ENCODE data around the gene NT5C1A.

The NT5C1A gene

DNA sequence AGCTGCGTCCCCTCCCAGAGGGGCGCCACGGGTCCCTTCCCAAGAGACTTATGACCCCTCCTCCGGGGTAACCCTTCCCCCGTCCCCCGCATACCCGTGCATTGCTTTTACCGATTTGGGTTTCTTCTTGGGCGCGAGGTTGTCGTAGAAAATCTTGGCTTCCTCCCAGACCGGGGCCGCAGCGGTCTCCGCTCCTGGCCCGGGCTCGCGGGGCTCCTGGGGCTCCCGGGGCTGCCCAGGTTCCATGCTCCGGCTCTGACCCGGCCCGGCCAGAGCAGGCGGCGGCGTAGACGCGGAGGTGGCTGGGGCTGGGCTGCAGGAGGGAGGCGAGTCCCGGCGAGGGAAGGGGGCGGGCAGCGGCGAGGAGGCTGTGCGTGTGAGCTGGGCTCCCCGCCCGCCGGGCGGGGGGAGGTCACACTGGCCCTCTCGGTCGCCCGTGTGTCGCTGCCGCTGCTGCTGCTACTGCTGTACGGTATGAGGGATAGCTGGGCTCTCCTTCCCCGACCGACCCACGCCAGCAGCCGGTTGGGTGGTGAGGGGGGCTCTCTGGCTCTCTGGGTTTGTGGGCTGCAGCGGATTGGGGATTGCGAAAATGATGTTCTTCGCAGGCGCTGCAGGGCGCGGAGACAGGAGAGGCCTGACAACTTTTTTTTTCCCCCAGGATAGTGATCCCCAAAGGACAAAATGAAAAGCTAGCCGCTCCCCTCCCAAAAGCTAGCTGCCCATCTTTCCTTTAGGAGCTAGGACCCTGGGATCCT, at the start of gene NT5C1A:
NT5C1A (minus strand) TSS at position 315 of the 758 bp plus-strand sequence; CDS start at position 246, 69 bp downstream.
- DNase-seq = peak; percentile 3

DNA sequence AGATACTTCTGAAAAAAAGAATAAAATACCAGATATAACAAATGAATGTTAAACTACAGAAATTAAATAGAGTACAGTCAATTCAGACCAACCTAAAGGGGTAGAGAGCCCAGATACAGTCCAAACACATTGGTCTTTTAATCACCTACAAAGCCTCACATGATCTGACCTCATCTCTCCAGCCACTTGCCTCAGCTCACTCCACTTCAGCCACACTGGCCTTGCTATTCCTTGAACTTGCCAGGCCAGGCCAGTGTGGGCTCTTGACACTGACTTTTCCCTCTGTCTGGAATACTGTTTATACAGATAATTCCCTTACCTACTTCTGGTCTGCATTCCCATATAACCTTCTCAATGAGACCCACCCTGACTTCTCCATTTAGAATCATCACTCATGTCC, 49.8 kb upstream of the NT5C1A start:
- no peak for DNase-seq

- DNase-seq = peak; percentile 81
Observed at GRCh38 chr1:39720094-39720999, 48.4 kb upstream of the NT5C1A start.

GRCh38 chr1:39717809-39718208, 45.9 kb upstream of the NT5C1A start:
- DNase-seq = no peak

- peak; percentile 15 for DNase-seq
Observed at GRCh38 chr1:39713557-39713956, 41.6 kb upstream of the NT5C1A start.

DNA sequence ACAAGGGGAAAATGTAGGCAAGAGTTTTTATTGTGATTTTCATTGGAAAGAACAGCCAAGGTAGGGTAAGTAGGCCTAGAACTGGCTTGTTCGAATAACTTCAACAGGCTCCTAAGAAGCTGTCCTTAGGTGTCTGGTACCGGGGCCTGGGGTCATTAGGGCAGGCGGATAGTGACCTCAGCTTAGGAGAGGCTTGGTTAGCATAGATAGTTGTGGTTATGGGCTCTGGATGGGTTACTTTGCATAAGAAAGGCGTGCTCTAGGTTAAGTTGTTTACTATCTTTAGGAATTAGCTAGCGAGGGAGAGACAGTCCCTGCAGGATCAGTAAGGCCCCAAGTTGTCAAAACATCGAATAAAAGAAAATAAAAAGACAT, 40.0 kb upstream of the NT5C1A start:
- no peak for DNase-seq

DNA sequence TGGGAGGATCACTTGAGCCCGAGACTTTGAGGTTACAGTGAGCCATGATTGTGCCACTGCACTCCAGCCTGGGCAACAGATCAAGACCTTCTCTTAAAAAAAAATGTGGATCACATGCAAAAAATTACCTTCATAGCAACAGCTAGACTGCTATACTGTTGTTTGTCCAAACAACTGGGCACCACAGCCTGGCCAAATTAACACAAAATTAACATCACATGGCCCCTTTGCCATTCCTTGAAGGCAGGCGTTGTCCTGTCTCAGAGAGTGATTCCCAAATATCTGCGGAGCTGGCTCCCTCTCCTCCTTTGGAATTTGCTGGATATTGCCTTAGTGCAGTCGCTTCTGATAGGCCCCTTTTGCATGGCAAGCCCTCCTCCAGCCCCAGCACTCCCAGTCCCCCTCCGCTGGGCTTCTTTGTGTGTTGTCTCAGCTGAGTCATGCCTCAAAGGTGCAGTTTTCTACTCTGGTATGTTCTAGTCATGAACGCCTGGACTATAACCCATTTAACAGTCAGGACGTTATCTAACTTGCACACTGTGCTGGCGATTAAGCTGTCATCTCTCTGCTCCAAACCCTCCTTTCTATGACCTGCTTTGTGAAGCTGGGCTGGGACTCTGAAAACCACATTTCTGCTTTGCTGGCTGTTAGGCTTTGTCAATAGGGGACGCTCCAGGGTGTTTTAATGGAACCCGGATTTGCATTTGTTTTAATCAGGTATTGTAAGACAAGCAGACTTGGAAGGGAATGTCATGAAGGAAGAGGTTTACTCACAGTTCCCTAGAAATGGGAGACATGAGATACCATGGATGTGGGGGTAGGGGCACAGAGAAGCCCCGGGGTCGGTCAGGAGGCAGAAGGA, 39.4 kb upstream of the NT5C1A start:
- DNase-seq = no peak

DNA sequence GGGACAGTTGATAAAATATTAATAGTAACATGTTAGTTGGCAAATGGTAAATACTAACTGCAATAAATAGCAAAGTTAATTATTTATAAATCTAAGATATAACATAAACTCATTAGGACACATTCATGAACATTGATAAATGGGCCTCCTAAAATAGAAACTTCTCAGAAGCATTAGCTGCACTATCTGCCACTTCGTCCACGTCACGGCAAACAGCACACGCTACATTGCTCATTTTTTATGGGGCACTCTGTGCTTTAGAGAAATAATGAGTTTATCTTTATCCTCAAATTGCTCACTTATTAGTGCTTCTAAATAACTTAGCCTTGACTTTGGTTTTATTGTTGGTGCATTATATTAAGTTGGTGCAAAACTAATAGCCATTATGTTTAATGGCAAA, 35.6 kb upstream of the NT5C1A start:
- DNase-seq = no peak

DNA sequence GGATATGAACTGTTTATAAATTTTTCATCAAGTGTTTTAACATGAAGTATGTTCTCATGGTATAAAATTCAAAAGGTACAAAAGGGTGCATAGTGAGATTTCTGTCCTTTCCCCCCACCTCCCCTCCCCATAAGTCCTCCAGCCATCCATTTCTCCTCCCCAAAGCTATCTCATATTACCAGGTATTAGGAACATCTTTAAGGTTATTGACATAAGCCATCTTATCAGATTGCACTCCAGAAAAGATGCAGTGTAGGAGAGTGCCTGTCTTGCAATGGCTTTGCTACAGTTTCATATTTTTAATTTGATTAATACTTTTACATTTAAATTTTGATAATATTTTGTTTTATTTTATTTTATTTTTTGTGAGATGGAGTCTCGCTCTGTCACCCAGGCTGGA, 32.9 kb upstream of the NT5C1A start:
- no peak for DNase-seq

- DNase-seq = peak; percentile 47
Observed at GRCh38 chr1:39701049-39701439, 29.1 kb upstream of the NT5C1A start.

DNA sequence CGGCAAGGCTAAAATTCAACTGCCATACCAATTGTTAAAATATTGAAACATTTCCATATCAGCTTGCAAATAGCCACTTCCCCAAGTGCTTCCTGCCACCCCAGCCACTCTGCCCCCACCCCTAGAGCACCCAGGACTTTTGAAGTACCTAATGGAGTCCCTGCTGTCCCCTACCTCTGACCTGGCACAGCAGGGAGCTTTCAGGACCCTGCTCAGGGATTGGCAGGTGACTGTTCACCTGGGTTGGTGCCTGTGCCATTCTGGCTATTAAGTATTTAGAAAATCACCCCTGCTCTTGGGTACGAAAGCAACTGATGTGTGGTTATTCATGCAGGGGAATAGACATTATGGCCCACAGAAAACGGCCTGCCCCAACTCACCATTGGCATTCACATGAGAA, 28.4 kb upstream of the NT5C1A start:
- no peak for DNase-seq

- no peak for DNase-seq
Observed at GRCh38 chr1:39699419-39699818, 27.5 kb upstream of the NT5C1A start.

GRCh38 chr1:39698568-39698967, 26.7 kb upstream of the NT5C1A start:
- no peak for DNase-seq

- no peak for DNase-seq
Observed at GRCh38 chr1:39696448-39696847, 24.5 kb upstream of the NT5C1A start.

GRCh38 chr1:39695016-39695415, 23.1 kb upstream of the NT5C1A start:
- DNase-seq = no peak

GRCh38 chr1:39694026-39694425, 22.1 kb upstream of the NT5C1A start:
- DNase-seq = no peak

GRCh38 chr1:39692152-39693074, 20.5 kb upstream of the NT5C1A start:
- peak; percentile 39 for DNase-seq

GRCh38 chr1:39691383-39692151, 19.7 kb upstream of the NT5C1A start, which contains the start of gene HPCAL4:
HPCAL4 (minus strand) TSS chr1:39691433; CDS start chr1:39684603, 6,830 bp downstream.
- DNase-seq = peak; percentile 81

GRCh38 chr1:39690794-39691382, 19.0 kb upstream of the NT5C1A start:
- DNase-seq = no peak

DNA sequence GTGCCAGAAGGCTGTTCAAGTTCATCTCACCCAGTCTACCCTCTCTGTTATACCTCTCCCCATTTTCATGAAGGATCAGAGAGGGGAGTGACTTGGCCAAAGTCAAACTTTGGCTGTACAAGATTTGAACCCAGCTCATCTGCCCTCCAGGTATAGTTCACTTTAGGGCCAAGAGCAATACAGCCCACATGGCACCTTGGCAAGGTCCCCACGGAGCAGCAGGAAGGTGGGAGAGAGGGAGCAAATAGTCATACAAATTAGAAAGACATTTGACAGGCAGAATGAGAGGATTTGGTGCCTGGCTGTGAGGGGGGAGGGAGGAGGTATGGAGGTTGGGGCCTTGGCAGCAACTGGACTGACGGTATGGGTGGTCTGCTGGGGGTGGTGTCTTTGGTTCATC, 18.3 kb upstream of the NT5C1A start:
- no peak for DNase-seq

DNA sequence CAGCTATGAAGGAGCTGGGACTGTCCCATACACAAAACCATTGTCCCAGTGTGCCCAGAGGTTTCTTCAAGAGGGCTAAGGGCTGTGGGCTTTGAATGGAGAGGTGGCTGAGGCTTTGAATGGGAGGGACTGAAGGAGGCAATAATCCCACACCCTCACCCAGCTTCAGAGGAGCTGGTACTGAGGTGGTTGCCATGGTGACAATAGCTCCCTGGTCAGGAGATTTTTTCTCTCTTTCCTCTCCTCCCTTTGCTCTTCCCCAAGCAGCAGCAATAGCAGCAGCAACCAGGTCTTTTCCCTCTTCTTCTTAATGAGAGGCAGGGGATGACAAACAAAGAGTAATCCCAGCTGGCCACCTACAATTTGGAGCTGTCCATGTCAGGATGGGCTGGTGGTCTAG, 17.7 kb upstream of the NT5C1A start:
- no peak for DNase-seq
